Glomerular visceral epithelial cell (primary cell): ENCODE data around the gene CAMSAP2.

Experiments
- DNase-seq: peaks from one replicate; pipeline ENCODE4 v3.0.0-alpha.2; 2016; ENCODE audit errors: extremely low spot score

Gene CAMSAP2

GRCh38 chr1:200738327-200738948 lies at the start of gene CAMSAP2:
TSS of gene CAMSAP2 (plus strand) at chr1:200738893. CDS start at chr1:200739828, 935 bp downstream.
- peak; percentile 97 for DNase-seq

GRCh38 chr1:200692316-200692715 lies 46.4 kb upstream of the CAMSAP2 start:
- no peak for DNase-seq

GRCh38 chr1:200693327-200693726 lies 45.4 kb upstream of the CAMSAP2 start:
- no peak for DNase-seq

- no peak for DNase-seq
Observed at GRCh38 chr1:200694738-200695137, 44.0 kb upstream of the CAMSAP2 start.

GRCh38 chr1:200699871-200700270 lies 38.8 kb upstream of the CAMSAP2 start:
- peak; percentile 44 for DNase-seq

- no peak for DNase-seq
Observed at GRCh38 chr1:200704986-200705500, 33.6 kb upstream of the CAMSAP2 start.

- DNase-seq, result no peak
Observed at GRCh38 chr1:200706111-200706814, 32.4 kb upstream of the CAMSAP2 start.

- DNase-seq, result no peak
Observed at GRCh38 chr1:200707116-200707515, 31.6 kb upstream of the CAMSAP2 start.

GRCh38 chr1:200708161-200708560 lies 30.5 kb upstream of the CAMSAP2 start:
- no peak for DNase-seq

- peak; percentile 18 for DNase-seq
Observed at GRCh38 chr1:200708769-200709168, 29.9 kb upstream of the CAMSAP2 start.

GRCh38 chr1:200710166-200710565 lies 28.5 kb upstream of the CAMSAP2 start:
- DNase-seq, result no peak

- no peak for DNase-seq
Observed at GRCh38 chr1:200714504-200715187, 24.0 kb upstream of the CAMSAP2 start.

- DNase-seq, result no peak
Observed at GRCh38 chr1:200720199-200720598, 18.5 kb upstream of the CAMSAP2 start.

- DNase-seq, result no peak
Observed at GRCh38 chr1:200724064-200724463, 14.6 kb upstream of the CAMSAP2 start.

GRCh38 chr1:200727257-200727656 lies 11.4 kb upstream of the CAMSAP2 start:
- no peak for DNase-seq

- no peak for DNase-seq
Observed at GRCh38 chr1:200729863-200730262, 8.8 kb upstream of the CAMSAP2 start.

- no peak for DNase-seq
Observed at GRCh38 chr1:200731654-200732332, 6.9 kb upstream of the CAMSAP2 start.

GRCh38 chr1:200732438-200732837 lies 6.3 kb upstream of the CAMSAP2 start:
- DNase-seq, result no peak

- DNase-seq, result peak; percentile 42
Observed at GRCh38 chr1:200733907-200734306, 4.8 kb upstream of the CAMSAP2 start.

- no peak for DNase-seq
Observed at GRCh38 chr1:200737647-200738291, 924 bp upstream of the CAMSAP2 start.

GRCh38 chr1:200738949-200739651 lies 407 bp downstream of the CAMSAP2 start:
- DNase-seq, result peak; percentile 86
